PC-3 (cell line): ENCODE data around the gene MAST4.

Experiments
- EZH2 ChIP-seq: fragments of 300-600 bp; sonication (generic); IDR thresholded peaks from one replicate; pipeline ENCODE4 v1.6.1; 2017; ENCODE audit warnings: antibody characterized with exemption, mild to moderate bottlenecking, low read length; ENCODE audit not compliant: unreplicated experiment
- TF ChIP-seq, protein P1 (sequence below): fragments of 300-600 bp; sonication (generic); conservative IDR thresholded peaks from 2 replicates; pipeline ENCODE4 v1.5.1; 2017; ENCODE audit warnings: antibody characterized with exemption, low read depth, mild to moderate bottlenecking, low read length

DNA sequence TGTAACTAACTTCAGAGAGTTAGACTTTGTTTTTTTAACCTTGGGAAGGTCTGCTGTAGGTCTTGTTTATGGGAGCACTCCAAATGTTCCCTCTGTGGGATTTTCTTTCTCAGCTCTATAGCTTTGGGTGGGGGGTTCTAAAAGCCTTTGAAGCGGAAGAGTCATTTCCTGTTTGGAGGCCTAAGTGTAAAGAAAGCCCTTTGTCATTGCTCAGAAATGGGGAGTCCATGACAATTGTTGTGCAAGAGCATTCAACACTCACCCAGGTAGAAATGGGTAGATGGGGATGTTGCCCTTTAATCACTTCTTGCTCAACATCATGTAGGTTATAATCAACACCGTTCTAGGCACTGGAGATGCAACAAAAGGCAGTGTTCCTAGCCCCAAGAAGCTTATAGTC lies 30.3 kb upstream of the MAST4 start:
- TF ChIP-seq EZH2 = no peak
- TF ChIP-seq, protein P1, sequence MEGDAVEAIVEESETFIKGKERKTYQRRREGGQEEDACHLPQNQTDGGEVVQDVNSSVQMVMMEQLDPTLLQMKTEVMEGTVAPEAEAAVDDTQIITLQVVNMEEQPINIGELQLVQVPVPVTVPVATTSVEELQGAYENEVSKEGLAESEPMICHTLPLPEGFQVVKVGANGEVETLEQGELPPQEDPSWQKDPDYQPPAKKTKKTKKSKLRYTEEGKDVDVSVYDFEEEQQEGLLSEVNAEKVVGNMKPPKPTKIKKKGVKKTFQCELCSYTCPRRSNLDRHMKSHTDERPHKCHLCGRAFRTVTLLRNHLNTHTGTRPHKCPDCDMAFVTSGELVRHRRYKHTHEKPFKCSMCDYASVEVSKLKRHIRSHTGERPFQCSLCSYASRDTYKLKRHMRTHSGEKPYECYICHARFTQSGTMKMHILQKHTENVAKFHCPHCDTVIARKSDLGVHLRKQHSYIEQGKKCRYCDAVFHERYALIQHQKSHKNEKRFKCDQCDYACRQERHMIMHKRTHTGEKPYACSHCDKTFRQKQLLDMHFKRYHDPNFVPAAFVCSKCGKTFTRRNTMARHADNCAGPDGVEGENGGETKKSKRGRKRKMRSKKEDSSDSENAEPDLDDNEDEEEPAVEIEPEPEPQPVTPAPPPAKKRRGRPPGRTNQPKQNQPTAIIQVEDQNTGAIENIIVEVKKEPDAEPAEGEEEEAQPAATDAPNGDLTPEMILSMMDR = no peak
